NK-92 treated with Interleukin-12 subunit alpha and Interleukin-12 subunit beta, amount 100 ng/mL, for 24 hours (cell line): ENCODE results near the gene SYNGR2.
A peak's percentile ranks its signal among the peaks of the same experiment; 100 is the strongest.

Experiments
- DNase-seq: peaks from one replicate; lab custom pipeline; 2025; lab: John Stamatoyannopoulos, UW

SYNGR2 gene

GRCh38 chr17:78168242-78168902, at the start of gene SYNGR2:
TSS of gene SYNGR2 (plus strand) at chr17:78168581. CDS start at chr17:78168617, 36 bp downstream.
- peak; percentile 71 for DNase-seq

- DNase-seq, result no peak
These were observed 49.6 kb upstream of the SYNGR2 start for GRCh38 chr17:78118801-78119241.

GRCh38 chr17:78120537-78120936, 47.8 kb upstream of the SYNGR2 start:
- no peak for DNase-seq

- DNase-seq, result no peak
These were observed 47.2 kb upstream of the SYNGR2 start for GRCh38 chr17:78120971-78121800.

- no peak for DNase-seq
These were observed 46.6 kb upstream of the SYNGR2 start for GRCh38 chr17:78121801-78122215.

- DNase-seq, result no peak
These were observed 46.0 kb upstream of the SYNGR2 start for GRCh38 chr17:78122216-78122930.

- DNase-seq, result no peak
These were observed 45.5 kb upstream of the SYNGR2 start for GRCh38 chr17:78122931-78123249.

GRCh38 chr17:78123258-78123929, 45.0 kb upstream of the SYNGR2 start:
- DNase-seq, result no peak

- no peak for DNase-seq
These were observed 44.1 kb upstream of the SYNGR2 start for GRCh38 chr17:78124081-78124835.

- DNase-seq, result no peak
These were observed 43.6 kb upstream of the SYNGR2 start for GRCh38 chr17:78124836-78125137.

GRCh38 chr17:78125138-78125913, 43.1 kb upstream of the SYNGR2 start:
- no peak for DNase-seq

- DNase-seq, result no peak
These were observed 42.1 kb upstream of the SYNGR2 start for GRCh38 chr17:78125976-78126894.

- DNase-seq, result no peak
These were observed 41.5 kb upstream of the SYNGR2 start for GRCh38 chr17:78126895-78127238.

GRCh38 chr17:78127239-78127887, 41.0 kb upstream of the SYNGR2 start:
- peak; percentile 75 for DNase-seq

- peak; percentile 42 for DNase-seq
These were observed 40.4 kb upstream of the SYNGR2 start for GRCh38 chr17:78127888-78128550.

GRCh38 chr17:78128551-78129350, 39.6 kb upstream of the SYNGR2 start, which contains the start of gene TMC6:
TSS of gene TMC6 (minus strand) at chr17:78128755. CDS start at chr17:78126832, 1,923 bp downstream.
- DNase-seq, result peak; percentile 67

- DNase-seq, result peak; percentile 35
These were observed 38.9 kb upstream of the SYNGR2 start for GRCh38 chr17:78129351-78130089.
